ENCODE data around the gene PPP1R14C.

PPP1R14C gene

DNA sequence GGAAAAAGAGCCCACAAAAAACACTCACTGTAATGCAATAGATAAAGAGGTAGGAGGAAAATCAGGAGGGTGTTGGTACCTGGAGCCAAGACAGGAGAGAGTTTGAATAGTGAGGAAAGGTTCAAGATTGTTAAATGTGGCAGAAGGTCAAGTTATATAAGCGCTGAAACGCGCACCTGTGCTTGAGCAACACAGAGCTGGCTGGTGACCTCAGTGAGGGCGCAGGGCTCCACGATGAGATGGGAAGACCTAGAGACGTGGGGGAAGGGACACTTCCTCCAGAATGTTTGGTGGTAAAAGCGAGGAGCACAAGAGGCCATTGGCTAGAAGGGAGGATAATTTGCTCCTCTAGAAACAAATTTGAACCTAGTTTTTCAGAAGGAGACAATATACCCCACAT lies 4.2 kb upstream of the PPP1R14C start:
- no peak for DNase-seq
- ATAC-seq = no peak

DNA sequence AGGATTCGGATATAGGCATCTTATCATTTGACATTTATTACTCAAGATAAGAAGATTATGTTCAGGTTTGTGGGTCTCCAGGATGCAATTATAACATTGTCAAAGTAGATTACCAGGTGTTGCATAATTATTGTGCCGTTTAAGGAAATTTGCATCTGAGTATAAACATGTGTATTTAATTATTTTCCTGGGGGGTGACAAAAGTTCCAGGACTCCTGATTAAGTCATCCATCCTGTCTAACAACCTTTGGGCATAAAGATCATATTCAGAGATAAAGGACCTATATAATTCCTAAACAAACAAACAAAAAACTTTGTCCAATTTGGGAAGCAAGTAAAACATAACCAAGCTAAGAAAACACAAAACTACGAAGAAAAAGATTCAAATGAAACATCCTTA lies 3.3 kb upstream of the PPP1R14C start:
- ATAC-seq (no peak), DNase-seq (no peak)

DNA sequence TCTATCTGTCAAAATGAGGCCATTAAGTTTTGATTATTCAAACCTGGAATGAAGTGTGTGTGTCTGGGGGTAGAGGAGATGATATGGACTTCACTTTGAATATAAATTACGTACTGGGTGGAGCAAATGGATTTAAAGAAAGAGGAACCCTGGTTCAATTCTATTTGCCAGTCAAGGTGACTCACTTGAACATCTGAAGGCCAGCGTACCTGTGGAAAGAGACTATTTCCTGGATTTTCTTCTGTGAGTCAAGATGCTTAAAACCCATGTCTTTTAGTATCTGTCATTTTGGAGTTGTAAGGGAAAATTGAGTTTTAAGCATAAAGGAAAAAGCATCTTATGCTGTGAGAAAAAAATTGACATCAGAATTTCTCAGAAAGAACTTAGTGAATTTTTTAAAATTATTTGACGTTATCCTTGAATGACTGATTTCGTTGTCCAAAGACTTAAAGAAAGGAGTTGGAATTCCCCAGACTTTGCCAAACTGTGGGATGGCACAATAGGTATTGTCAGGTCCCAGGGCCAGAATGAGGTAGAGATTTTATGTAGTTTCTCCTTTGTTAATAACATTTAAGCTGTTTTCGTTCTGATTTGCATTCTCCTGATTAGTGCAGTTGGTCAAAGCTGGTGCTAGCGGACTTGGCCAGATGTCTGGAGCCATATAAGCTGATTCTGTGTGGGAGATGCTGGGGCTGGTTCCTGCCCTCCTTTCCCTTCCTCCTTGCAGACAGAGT lies 2.4 kb upstream of the PPP1R14C start:
- ATAC-seq (no peak), DNase-seq (no peak)

DNA sequence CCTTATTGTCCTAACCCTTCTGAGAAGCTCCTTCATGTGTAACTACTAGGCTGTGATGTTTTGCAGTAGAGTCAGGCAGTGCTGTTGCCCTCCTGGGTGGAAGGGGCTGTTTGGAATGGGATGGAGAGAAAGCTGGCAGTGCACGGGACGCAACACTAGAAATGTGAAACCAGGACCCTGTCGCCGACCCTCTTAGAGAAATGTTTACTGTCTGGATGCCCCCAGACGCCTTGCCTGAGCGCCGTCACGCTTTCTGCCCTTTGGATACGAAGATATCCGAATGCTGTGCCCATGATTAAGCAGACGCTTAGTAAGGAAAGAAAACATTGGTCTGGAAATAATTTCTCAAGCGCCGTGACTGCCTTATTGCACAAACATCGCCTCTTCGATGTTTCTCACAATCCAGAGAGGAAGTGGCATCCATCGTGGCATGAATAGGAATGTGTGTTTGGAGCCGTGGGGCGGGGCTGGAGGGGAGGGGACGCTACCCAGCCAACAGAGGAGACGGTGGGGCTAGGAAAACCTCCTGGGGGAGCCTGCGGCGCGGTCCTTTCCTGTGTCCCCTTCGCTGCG lies 661 bp upstream of the PPP1R14C start:
- ATAC-seq (no peak), DNase-seq (no peak)

DNA sequence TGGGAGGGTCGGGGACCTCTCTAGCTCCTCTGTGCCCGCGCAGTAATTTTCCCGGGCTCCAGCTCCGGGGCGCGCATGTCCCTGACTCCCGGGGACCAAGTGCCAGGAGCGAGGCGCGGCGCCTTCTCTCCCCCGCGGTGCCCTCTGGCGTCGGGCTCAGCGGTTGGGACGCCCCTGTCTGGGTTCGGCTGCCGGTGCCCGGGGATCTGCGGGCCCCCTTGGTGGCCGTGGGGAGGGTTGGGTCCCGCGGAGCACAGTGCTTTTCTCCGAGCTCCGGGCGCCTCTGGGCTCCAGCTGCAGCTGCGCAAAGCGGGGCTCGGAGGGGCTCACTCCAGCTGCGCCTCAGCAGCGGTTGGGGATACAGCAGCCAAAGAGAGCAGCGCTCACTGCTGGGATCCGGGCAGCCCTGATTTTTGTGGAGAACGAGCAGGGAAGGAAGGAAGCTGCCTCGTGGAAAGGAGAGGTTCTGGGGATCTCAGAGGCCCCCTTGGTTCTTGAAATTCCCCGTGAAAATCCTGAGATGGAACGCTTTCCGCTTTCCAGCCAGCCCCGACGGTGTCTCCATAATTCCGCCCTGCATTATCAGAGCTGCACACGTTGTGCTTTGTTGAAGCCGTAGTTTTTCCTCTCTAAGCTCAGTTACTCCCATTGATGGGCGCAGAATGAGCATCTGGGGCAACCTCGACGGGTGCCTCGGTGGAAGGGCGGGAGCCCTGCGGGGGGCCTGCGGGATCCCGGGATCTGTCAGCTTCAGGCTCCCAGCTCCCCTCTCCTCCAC lies 861 bp downstream of the PPP1R14C start:
- ATAC-seq (no peak), DNase-seq (peak; percentile 9)

DNA sequence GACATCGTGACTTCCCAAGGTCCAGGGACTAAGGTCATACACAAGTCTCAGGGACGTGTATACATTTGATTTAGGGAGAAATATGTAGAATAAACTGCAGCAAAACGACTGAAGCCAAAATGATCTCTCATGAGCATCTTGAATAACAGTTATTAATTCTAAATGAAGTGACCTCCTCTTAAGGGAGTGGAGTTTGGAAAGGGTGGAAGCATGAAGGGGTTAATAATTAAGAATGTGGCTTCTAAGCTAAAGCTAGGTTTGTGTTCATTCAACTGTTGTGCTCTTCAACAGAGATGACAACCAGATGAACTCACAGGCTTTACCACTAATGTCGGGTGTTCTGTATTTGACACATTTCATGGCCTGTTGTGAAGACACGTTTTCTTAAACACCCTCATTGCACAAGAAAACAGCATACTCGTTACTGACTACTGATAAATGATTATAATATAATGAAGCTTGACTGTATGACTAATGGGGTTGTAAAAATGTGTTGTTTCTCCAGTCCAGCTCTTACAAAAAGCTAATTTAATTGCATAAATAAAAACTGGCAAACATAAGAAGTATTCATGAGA lies 1.5 kb downstream of the PPP1R14C start:
- DNase-seq (no peak), ATAC-seq (no peak)

DNA sequence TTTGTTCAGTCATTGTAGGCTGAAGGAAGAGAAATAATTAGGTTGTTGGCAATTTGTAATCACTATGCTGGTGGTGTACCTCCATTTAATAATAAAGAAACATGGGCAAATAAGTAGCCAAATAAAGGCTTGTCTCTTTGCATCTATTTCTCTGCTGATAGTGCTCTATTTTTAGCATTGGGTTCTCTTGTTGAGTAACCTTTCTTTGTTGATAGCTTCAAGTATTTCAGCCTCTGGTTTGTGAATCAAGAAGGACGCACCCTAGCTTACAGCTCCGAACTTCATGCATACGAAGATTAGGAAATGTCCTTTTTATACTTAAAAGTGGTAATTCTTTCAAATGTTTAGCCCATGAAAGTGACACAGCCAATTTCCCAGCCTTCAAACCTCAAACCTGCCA lies 2.6 kb downstream of the PPP1R14C start:
- DNase-seq (no peak), ATAC-seq (no peak)

DNA sequence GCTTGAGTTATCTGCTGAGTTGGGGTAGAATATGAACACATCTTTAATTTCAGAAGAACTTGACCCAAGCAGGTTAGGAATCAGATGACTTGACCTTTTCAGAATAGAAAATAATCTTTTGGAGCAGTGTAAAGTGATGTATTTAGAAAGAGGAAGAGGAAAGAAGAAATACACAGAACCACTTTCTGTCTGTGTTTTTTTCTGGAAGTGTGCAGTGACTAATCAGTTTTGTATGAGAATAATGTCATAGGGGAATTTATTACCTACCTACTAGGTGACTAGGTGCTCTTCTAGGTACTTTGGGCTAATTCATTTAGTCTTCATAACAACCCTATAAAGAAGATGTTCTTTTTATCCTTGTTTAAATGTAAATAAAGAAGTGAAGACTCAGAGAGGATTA lies 3.0 kb downstream of the PPP1R14C start:
- ATAC-seq (no peak), DNase-seq (no peak)

DNA sequence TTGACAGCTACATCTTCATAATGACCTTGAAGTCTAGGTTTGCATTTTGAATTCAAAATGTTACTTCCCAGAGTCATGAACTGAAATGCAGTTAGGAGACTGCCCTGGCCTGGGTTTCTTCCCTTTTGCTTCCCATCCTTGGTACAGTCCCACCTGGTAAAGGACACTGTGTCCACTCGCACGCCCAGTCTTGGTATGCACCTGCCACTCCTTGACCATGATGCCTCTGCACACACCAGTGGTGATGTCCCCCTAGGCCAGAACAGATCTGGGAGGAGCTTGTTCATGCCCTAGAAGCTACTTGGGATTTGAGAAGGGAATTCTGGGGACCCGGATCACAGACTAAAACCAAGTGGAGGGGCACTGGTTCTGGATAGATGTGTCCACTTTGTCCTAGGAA lies 3.6 kb downstream of the PPP1R14C start:
- no peak for ATAC-seq
- no peak for DNase-seq

DNA sequence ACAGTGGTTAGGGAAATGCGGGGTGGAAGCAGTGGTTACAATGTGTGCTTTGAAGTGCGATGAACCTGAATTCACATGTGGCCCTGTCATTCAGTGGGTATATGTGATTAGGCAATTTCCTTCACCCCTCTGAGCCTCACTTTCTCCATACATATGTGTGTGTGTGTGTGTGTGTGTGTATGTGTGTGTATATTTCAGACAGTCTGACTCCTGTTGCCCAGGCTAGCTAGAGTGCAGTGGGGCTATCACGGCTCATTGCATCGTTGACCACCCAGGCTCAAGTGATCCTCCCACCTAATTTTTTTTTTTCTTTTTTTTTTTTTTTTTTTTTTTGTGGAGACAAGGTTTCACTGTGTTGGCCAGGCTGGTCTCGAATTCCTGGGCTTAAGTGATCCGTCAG lies 6.3 kb downstream of the PPP1R14C start:
- DNase-seq (no peak), ATAC-seq (no peak)

DNA sequence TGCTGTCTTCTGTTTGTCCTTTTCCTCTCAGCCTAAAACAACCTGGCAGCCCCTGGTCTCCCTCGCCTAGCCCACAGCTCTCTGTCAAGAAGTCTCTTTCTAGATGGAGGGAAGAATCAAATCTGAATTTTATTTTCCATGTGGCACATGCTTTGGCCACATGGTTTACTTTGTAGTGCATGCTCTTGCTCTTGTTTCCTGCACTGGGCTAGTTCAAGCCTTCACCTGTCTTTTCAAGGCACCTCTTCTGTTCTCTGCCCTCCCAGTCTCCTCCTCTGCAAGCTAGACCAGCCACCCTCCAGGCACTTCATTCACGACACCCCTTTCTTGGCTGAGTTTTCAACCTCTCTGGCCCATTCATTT lies 7.6 kb downstream of the PPP1R14C start:
- DNase-seq (no peak), ATAC-seq (no peak)

DNA sequence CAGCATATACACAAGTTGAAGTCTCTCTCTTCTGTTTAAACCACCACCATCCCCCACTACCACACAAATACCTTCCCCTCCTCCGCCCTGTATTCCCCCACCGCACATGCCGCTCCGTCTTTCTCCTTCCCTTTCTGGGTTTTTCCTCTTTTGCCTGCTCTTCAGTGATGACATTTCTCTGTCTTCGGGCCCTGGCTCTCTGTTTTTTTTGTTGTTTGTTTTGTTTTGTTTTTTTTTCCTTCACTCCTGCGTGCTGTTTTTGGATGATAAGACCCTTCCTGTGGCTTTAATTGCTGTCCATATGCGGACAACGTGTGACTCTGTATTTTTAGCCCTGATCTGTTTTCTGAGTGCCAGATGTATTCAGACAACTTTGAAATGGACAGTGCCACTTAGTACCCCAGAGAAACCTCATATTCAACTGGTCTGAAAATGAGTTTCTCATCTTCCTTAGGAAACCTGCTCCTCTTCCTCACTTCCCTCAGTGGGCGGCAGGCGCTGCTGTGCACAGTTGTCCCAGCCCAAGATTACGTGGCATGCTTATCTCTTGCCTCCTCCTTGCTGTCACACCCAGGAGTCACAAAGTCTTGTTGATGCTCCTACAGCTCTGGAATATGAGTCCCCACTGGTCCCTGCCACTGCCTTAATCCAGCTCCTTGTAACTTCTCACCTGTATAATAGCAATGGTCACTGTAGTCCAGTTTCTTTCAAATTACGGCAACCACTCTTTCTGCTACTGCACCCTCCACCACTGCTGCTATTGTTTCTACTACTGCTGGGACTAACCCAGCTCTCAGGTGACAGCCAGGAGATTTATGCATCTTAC lies 8.2 kb downstream of the PPP1R14C start:
- no peak for DNase-seq

DNA sequence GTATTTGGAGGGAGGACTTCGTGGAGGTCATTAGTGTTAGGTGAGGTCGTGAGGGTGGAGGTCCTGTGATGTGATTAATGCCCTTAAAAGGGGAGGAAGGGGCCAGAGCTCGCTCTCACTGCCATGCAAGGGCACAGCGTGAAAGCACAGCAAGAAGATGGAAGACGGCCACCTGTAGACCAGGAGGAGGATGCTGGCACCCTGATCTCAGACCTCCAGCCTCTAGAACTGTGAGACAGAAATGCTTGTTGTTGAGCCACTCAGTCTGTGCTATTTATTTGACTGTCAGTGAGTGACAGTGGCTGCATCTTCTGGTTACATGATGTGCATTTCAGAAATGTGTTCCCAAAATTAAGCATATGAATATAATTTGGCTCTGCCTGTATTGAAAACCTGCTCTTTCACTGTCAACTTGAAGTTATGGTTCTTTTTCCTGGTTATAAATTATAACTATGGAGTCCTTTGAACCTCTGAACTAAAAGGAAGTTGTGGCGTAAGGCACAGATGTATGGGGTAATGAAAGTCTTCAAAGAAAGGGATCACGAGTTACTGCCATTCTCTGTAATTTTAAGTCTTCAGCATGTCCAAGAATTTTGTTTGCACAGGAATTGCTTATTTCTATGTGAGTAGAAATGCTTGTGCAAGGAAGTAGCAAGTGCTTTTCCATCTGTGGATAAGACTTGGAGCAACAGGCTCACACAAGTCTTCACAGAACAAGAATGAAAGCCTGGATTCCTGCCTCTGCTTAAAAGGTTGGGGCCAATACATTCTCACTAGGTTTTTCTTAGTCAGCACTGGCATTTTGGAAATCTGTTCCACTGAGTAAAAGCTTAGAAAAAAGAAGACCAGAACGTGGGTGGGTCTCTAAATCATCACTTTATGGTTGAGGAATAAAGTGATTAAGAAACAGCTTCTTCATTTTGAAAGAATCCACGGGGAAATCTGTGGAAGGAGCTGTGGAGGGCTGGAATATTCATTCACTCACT lies 10.3 kb downstream of the PPP1R14C start:
- ATAC-seq = no peak
- DNase-seq = no peak

More for the DNA sequence above, 8.2 kb downstream of the PPP1R14C start:
- no peak for ATAC-seq

DNA sequence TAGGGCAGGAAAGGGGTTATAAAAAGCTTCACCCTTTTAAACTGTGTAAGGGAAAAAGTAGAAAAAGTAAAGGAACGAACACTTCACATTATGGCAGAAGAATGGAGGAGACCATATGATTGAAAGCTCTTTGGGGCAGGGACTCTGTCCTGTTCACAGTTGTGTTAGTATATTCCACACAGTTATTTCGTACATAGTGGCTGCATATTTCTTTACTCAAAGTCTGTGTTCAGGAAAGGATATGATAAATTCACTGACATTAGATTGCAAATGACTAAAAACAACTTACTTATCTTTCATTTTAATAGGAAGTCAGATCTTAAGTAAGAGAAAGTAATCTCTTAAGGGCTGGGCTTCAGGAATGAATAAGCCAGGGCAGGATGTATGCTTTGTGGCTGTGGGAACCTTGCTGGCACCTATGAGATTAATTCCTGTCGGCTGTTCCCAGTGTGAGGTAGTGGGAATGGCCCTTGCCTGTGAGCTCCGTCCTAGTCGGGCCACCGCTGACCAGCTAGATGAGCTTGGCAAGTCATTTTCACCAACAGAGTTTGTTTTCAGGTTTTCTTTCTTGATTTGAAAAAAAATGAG lies 11.2 kb downstream of the PPP1R14C start:
- ATAC-seq (no peak), DNase-seq (no peak)

DNA sequence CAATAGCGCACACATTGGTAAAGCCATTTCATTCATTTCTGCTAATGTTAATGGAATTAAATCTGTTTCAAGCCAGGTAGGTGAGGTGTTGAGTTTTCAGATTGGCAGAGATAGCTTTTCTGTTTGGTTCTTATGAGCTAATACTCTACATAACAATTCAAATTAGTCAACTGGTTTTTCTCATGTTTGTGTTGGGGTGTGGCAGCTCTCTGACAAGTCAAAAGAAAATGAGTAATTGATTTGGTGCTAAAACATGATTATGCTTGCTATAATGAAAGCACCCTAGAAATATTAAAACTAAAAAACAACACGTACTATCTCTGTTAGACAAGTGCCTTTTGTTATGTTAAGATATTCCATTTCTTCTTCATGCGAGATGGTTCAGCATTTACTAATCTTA lies 13.6 kb downstream of the PPP1R14C start:
- ATAC-seq = no peak
- DNase-seq = no peak

DNA sequence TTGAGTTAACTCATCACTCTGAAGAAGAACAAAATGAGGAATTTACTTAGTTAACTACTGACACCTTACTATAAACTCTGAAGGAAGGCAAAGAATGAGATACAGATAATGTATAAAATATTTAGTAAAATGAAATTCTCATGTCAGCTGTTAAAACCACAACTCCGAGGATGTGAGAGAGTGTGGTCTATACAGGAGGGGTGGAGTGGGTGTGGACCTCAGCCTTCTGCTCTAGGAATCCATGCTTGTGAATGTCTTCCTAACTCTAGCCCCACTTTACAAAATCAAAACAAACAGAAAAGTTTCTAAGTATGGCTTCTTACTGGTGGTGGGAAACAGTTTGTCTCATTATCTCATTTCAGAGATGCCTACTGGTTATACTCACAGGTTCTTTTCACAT lies 14.2 kb downstream of the PPP1R14C start:
- no peak for ATAC-seq
- DNase-seq = no peak

DNA sequence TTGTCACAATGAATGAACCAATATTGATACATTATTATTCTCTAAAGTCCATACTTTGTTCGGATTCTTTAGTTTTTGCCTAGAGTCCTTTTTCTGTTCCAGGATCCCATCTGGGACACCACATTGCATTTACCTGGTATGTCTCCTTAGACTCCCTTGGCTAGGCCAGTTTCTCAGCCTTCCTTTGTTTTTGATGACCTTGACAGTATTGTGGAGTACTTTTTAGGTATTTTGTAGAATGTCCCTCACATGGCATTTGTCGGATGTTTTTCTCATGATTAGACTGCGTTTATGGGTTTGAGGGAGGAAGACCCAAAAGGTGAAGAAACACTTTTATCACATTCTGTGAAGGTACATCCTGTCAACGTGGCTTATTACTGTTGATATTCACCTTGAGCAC lies 16.9 kb downstream of the PPP1R14C start:
- DNase-seq (no peak), ATAC-seq (no peak)

DNA sequence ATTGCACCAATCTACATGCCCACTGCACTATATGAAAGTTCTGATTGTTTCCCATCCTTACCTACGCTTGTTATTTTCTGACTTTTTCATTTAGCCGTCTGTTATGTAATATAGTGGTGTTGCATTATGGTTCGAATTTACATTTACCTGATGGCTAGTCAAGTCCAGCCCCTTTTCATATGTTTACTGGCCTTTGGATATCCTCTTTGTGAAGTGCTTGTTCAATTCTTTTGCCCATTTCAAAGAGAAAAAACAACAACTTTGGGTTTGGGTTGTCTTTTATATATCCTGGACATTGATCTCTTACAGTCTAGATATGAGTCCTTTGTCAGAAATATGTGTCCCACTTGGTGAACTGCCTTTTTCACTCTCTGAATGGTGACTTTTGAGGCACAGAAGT lies 21.1 kb downstream of the PPP1R14C start:
- no peak for ATAC-seq
- DNase-seq = no peak

DNA sequence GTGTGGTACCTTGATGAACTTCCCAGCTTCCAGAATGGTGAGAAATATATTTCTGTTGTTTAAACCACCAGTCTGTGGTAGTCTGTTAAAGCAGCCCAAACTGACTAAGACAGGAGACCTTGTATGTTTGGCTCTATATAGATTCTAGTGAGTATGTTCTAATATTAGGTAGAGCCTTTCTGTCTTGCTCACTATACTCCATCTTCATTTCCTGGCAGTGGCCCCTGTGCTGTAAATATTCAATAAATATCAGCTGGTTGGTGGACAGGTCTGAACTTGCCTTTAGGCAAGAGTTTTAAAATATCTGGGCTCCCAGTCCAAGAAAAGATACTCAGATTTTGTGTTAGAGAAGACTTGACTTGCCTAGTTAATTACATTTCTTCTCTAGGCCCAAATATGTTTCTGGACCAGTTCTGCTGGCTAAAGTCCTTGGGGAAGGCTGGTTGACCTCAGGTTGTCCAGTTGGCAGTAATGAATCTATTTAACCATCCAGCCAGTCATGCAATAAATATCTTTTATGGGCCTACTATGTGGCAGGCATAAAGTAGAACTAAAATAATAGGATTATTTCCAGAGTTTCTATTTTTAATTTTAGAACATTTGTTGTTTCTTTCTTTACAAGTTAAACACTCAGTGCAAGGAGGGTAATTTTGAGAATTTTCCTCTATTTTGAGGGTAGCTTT lies 22.3 kb downstream of the PPP1R14C start:
- no peak for ATAC-seq
- DNase-seq = no peak

DNA sequence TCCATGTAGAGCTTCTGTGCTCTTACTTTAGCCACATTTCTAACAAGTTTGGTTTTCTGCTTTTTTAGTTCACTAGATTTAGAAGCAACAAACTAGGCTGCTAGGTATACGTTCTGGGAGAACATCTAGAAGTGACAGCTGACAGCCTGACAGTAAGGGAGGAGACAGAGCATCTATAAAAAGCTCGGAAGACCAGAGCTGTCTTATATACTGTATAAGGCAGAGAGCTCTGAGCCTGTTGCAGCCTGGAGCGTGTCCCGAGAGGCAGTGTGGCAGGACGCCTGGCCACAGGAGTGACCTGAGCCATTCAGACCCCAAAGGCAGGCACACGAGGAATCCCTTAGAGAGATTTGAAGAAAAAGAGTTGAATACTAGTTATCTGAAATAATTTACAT lies 24.6 kb downstream of the PPP1R14C start:
- DNase-seq (no peak), ATAC-seq (no peak)

Data from stimulated activated naive CD8-positive, alpha-beta T cell treated with anti-CD3 and anti-CD28 coated beads, Interleukin-15, Interleukin-2, amounts not matched to agents 100 U/mL and 50 U/mL, for 24 hours (primary cell).